ENCODE measurements around the gene C16orf90. TPM values are rescaled to one million over a fixed set of nuclear protein-coding genes. Genes with fewer than 3 reads are reported as not detected.

Gene C16orf90
- total RNA-seq, 6 experiments from 2014 or later: not detected

- TF ChIP-seq CTCF (IDR thresholded peaks at IDR 0.05) (no peak), POLR2A (IDR thresholded peaks at IDR 0.05) (no peak)
- Histone ChIP-seq H3K4me3 (no peak overlapping the region), H3K4me1 (peaks cover 0 to under 1% (median 0%) of the 10 kb centered on the region in 4 donors), H3K27ac (no peak overlapping the region), H3K27me3 (no peaks in the 10 kb centered on the region), H3K36me3 (peaks cover 3 to 53% (median 35%) of the 10 kb centered on the region in 4 donors), H3K9me3 (no peaks in the 10 kb centered on the region)
- intact Hi-C loops (cut with DNase I): no loop called here
- no peak for DNase-seq
- no peak for ATAC-seq
- 90% methylated on average over 2 of the region's 20 CpGs for WGBS (ENCODE audit: insufficient coverage, low coverage, low lambda C conversion rate, missing lambda C conversion rate)
These were observed 9.3 kb downstream of the C16orf90 start for GRCh38 chr16:3485821-3486505.

- Histone ChIP-seq H3K27ac (no peak overlapping the region), H3K27me3 (no peaks in the 10 kb centered on the region), H3K9me3 (no peaks in the 10 kb centered on the region), H3K36me3 (peaks cover 3 to 60% (median 35%) of the 10 kb centered on the region in 4 donors), H3K4me1 (no peaks in the 10 kb centered on the region), H3K4me3 (no peak overlapping the region)
- TF ChIP-seq POLR2A (IDR thresholded peaks at IDR 0.05): no peak
- no peak for TF ChIP-seq CTCF (IDR thresholded peaks at IDR 0.05)
- no peak for ATAC-seq
- WGBS (ENCODE audit: insufficient coverage, low coverage, low lambda C conversion rate, missing lambda C conversion rate): no CpG with 5 or more reads among the region's 15 CpGs
- intact Hi-C loops (cut with DNase I): no loop called here
- DNase-seq: no peak
These were observed 10.1 kb downstream of the C16orf90 start for GRCh38 chr16:3485097-3485745.

GRCh38 chr16:3484318-3485096, 10.8 kb downstream of the C16orf90 start:
- DNase-seq: no peak
- TF ChIP-seq POLR2A (IDR thresholded peaks at IDR 0.05): no peak
- no peak for TF ChIP-seq CTCF (IDR thresholded peaks at IDR 0.05)
- Histone ChIP-seq H3K27ac (no peak overlapping the region), H3K4me3 (no peak overlapping the region), H3K9me3 (no peaks in the 10 kb centered on the region), H3K4me1 (no peaks in the 10 kb centered on the region), H3K36me3 (peaks cover 3 to 68% (median 38%) of the 10 kb centered on the region in 4 donors), H3K27me3 (no peaks in the 10 kb centered on the region)
- 73% methylated on average over 4 of the region's 30 CpGs for WGBS (ENCODE audit: insufficient coverage, low coverage, low lambda C conversion rate, missing lambda C conversion rate)
- no peak for ATAC-seq
- intact Hi-C loops (cut with DNase I): no loop called here

DNA sequence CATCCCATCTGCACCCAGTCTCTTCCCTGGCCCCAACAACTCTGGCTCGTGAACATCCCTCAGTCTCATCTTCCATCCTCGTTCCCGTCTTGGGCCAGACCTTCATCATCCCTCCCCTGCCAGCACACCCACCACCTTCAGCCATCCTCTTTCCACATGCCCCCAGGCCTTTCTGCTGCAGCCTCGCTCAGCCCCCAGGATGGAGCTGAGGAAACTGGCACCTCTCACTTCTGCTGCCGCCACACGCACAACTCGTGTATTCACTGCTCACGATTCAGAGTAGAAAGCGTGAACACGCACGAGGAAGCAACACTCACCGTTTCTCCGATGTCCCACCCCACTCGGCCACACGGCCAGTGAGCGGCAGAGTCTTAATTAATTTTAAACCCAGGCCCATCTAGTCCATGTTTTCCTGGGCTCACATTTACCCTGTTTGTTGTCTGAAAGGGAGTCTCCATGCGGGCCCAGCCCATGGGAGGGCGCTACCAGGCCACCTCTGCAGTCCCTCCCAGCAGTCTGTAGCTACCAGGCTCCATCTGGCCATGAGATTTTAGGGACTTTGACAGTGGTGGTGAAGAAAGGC, 12.5 kb downstream of the C16orf90 start:
- no peaks in the 10 kb centered on the region for H3K27me3 ChIP-seq
- no peaks in the 10 kb centered on the region for H3K9me3 ChIP-seq
- ATAC-seq (no peak), DNase-seq (no peak)
- H3K4me3 ChIP-seq: no peak overlapping the region
- peaks cover 3 to 75% (median 41%) of the 10 kb centered on the region in 4 donors for H3K36me3 ChIP-seq
- WGBS (ENCODE audit: insufficient coverage, low coverage, low lambda C conversion rate, missing lambda C conversion rate): 93% methylated on average over 13 of the region's 18 CpGs
- no peak overlapping the region for H3K27ac ChIP-seq
- H3K4me1 ChIP-seq: no peaks in the 10 kb centered on the region
- TF ChIP-seq CTCF (IDR thresholded peaks at IDR 0.05) (no peak), POLR2A (IDR thresholded peaks at IDR 0.05) (no peak)
- intact Hi-C loops (cut with DNase I): no loop called here

All from right lobe of liver (tissue), 6 donors.